DND-41 (cell line): ENCODE measurements around the gene HAND1.

ENCODE experiments used
- EZH2 ChIP-seq: IDR thresholded peaks from 3 replicates; pipeline ENCODE4 v1.6.1; 2012; ENCODE audit warnings: borderline replicate concordance, low read depth, mild to moderate bottlenecking, moderate library complexity, low read length, inconsistent platforms; ENCODE audit not compliant: severe bottlenecking
- TF ChIP-seq, protein P1 (sequence below): IDR thresholded peaks from 2 replicates; pipeline ENCODE4 v1.5.1; 2012; ENCODE audit warnings: borderline replicate concordance, low read length, moderate library complexity, mild to moderate bottlenecking; ENCODE audit not compliant: poor library complexity, severe bottlenecking; ENCODE audit errors: extremely low read depth

GRCh38 chr5:154451957-154452356 is 26.1 kb downstream of the HAND1 start:
- TF ChIP-seq, protein P1, sequence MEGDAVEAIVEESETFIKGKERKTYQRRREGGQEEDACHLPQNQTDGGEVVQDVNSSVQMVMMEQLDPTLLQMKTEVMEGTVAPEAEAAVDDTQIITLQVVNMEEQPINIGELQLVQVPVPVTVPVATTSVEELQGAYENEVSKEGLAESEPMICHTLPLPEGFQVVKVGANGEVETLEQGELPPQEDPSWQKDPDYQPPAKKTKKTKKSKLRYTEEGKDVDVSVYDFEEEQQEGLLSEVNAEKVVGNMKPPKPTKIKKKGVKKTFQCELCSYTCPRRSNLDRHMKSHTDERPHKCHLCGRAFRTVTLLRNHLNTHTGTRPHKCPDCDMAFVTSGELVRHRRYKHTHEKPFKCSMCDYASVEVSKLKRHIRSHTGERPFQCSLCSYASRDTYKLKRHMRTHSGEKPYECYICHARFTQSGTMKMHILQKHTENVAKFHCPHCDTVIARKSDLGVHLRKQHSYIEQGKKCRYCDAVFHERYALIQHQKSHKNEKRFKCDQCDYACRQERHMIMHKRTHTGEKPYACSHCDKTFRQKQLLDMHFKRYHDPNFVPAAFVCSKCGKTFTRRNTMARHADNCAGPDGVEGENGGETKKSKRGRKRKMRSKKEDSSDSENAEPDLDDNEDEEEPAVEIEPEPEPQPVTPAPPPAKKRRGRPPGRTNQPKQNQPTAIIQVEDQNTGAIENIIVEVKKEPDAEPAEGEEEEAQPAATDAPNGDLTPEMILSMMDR: no peak
- no peak for TF ChIP-seq EZH2
